NCI-H1048 (cell line): Measurements from ENCODE around the gene SMAD6.

Experiments used
- DNase-seq: peaks from one replicate; lab custom pipeline; 2025; lab: John Stamatoyannopoulos, UW

The SMAD6 gene

GRCh38 chr15:66758844-66759243 lies 56.8 kb downstream of the SMAD6 start:
- no peak for DNase-seq

- DNase-seq: no peak
Observed at GRCh38 chr15:66760097-66760967, 58.3 kb downstream of the SMAD6 start.

GRCh38 chr15:66760968-66761725 lies 59.1 kb downstream of the SMAD6 start:
- DNase-seq: no peak

GRCh38 chr15:66761726-66762595 lies 59.9 kb downstream of the SMAD6 start:
- no peak for DNase-seq

- no peak for DNase-seq
Observed at GRCh38 chr15:66763186-66764071, 61.4 kb downstream of the SMAD6 start.

GRCh38 chr15:66764072-66764786 lies 62.2 kb downstream of the SMAD6 start:
- no peak for DNase-seq

GRCh38 chr15:66765478-66766281 lies 63.6 kb downstream of the SMAD6 start:
- DNase-seq: peak; percentile 95

GRCh38 chr15:66766282-66767230 lies 64.5 kb downstream of the SMAD6 start:
- no peak for DNase-seq

- no peak for DNase-seq
Observed at GRCh38 chr15:66767240-66767659, 65.2 kb downstream of the SMAD6 start.

- no peak for DNase-seq
Observed at GRCh38 chr15:66768987-66769386, 67.0 kb downstream of the SMAD6 start.

GRCh38 chr15:66770518-66771350 lies 68.7 kb downstream of the SMAD6 start:
- DNase-seq: no peak

GRCh38 chr15:66771351-66771650 lies 69.3 kb downstream of the SMAD6 start:
- DNase-seq: no peak

- DNase-seq: no peak
Observed at GRCh38 chr15:66772604-66773128, 70.6 kb downstream of the SMAD6 start.

GRCh38 chr15:66773129-66773873 lies 71.3 kb downstream of the SMAD6 start:
- DNase-seq: no peak

- peak; percentile 48 for DNase-seq
Observed at GRCh38 chr15:66774001-66774814, 72.2 kb downstream of the SMAD6 start.
